Measurements from ENCODE around the gene TRAF3.

DNA sequence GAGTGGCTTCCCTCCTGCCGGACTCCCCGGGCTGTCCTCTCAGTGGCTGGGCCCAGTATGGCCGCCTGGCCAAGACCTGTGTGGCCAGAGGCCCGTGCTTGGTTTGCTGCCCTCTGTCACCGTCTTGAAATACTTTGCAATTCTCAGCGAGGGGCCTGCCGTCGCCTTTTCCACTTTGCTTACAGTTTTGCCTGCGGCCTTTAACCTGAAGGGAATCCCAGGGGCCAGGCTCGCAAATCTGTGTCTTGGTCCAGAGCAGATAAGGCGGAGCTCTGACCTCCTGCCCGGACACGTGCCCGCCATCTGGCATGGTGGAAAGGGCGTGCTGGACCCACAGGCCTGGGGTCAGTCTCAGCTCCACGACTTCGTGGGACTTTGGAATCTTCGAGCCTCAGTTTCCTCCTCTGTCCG lies 134.3 kb downstream of the TRAF3 start:
- TF ChIP-seq, protein P1, sequence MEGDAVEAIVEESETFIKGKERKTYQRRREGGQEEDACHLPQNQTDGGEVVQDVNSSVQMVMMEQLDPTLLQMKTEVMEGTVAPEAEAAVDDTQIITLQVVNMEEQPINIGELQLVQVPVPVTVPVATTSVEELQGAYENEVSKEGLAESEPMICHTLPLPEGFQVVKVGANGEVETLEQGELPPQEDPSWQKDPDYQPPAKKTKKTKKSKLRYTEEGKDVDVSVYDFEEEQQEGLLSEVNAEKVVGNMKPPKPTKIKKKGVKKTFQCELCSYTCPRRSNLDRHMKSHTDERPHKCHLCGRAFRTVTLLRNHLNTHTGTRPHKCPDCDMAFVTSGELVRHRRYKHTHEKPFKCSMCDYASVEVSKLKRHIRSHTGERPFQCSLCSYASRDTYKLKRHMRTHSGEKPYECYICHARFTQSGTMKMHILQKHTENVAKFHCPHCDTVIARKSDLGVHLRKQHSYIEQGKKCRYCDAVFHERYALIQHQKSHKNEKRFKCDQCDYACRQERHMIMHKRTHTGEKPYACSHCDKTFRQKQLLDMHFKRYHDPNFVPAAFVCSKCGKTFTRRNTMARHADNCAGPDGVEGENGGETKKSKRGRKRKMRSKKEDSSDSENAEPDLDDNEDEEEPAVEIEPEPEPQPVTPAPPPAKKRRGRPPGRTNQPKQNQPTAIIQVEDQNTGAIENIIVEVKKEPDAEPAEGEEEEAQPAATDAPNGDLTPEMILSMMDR (conservative IDR thresholded peaks at IDR 0.05 in 1 of 2, IDR thresholded peaks at IDR 0.05 in 1 of 2; ENCODE audit: extremely low read depth in 1 of 2, insufficient read depth in 1 of 2, low read depth in 1 of 2, low read length in 2 of 2), result no peak
- TF ChIP-seq EZH2 (IDR thresholded peaks at IDR 0.05; ENCODE audit: borderline replicate concordance, low read length), result no peak
